ENCODE results near the gene VTI1B.

DNA sequence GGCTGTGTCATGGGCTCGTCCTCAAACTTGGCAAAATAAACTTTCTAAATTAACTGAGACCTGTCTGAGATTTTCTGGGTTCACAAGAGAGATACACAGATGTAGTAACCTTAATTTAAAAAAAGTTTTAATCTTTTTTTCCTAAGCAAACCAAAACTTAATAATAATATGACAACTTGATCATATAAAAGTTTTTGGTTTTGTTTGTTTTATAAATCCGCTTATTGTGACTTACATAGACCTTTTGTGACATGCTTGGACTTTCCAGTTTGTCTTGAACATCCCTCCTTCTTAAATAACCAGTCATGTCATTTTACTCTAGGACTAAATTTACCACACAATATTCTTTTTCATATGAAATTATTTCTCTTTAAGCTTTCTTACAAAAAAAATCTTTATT lies 35.8 kb upstream of the VTI1B start:
- TF ChIP-seq, protein P1, sequence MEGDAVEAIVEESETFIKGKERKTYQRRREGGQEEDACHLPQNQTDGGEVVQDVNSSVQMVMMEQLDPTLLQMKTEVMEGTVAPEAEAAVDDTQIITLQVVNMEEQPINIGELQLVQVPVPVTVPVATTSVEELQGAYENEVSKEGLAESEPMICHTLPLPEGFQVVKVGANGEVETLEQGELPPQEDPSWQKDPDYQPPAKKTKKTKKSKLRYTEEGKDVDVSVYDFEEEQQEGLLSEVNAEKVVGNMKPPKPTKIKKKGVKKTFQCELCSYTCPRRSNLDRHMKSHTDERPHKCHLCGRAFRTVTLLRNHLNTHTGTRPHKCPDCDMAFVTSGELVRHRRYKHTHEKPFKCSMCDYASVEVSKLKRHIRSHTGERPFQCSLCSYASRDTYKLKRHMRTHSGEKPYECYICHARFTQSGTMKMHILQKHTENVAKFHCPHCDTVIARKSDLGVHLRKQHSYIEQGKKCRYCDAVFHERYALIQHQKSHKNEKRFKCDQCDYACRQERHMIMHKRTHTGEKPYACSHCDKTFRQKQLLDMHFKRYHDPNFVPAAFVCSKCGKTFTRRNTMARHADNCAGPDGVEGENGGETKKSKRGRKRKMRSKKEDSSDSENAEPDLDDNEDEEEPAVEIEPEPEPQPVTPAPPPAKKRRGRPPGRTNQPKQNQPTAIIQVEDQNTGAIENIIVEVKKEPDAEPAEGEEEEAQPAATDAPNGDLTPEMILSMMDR (IDR thresholded peaks at IDR 0.05; ENCODE audit: insufficient read depth, low read depth, low read length): no peak
- TF ChIP-seq EZH2 (IDR thresholded peaks at IDR 0.05; ENCODE audit: insufficient read depth, low read length): no peak

Data from astrocyte (in vitro differentiated cells and primary cell).